ENCODE data around the gene MTAP.

Gene MTAP

GRCh38 chr9:21761309-21761901 lies 41.0 kb upstream of the MTAP start (continued):
- TF ChIP-seq ZNF362 (tag by site-specific recombination; IDR thresholded peaks at IDR 0.05), result no peak
- TF ChIP-seq ZNF777 (tag by site-specific recombination; IDR thresholded peaks at IDR 0.05; ENCODE audit: borderline replicate concordance), result no peak

- Histone ChIP-seq H3K4me3 (ENCODE audit: low read depth, low read length) (no peak overlapping the region), H3K4me1 (ENCODE audit: control insufficient read depth, insufficient read depth, low read length) (no peaks in the 10 kb centered on the region), H3K27ac (ENCODE audit: extremely low read depth, low read depth, low read length) (no peak overlapping the region), H3K9me3 (ENCODE audit: control insufficient read depth, insufficient read depth, low read depth, low read length) (no peaks in the 10 kb centered on the region), H3K36me3 (ENCODE audit: control insufficient read depth in 2 of 2, insufficient read depth in 1 of 2, low read length in 2 of 2) (no peaks in the 10 kb centered on the region)
- ChIA-PET CTCF (interaction anchor here (1.0 kb wide), 1 partner anchor 9 kb away, joined by 3 read pairs; no protein-coding TSS in a partner anchor), POLR2A (no interaction called here)
- TF ChIP-seq ZNF747 (tag by site-specific recombination; IDR thresholded peaks at IDR 0.05) (no peak), ZNF624 (tag by site-specific recombination; IDR thresholded peaks at IDR 0.05) (no peak), WT1 (tag by site-specific recombination; IDR thresholded peaks at IDR 0.05) (no peak), ZNF626 (tag by site-specific recombination; IDR thresholded peaks at IDR 0.05) (no peak), KLF7 (tag by site-specific recombination; IDR thresholded peaks at IDR 0.05; ENCODE audit: borderline replicate concordance) (no peak), ZNF596 (tag by site-specific recombination; IDR thresholded peaks at IDR 0.05) (no peak), ZNF530 (tag by site-specific recombination; IDR thresholded peaks at IDR 0.05; ENCODE audit: low read depth) (no peak), ZBTB1 (tag by site-specific recombination; IDR thresholded peaks at IDR 0.05) (no peak), ZNF677 (tag by site-specific recombination; IDR thresholded peaks at IDR 0.05) (no peak), ZNF571 (tag by site-specific recombination; IDR thresholded peaks at IDR 0.05) (no peak)
Observed at GRCh38 chr9:21762064-21762463, 40.4 kb upstream of the MTAP start.

GRCh38 chr9:21764846-21765245 lies 37.6 kb upstream of the MTAP start:
- Histone ChIP-seq H3K4me3 (ENCODE audit: low read depth, low read length) (no peak overlapping the region), H3K4me1 (ENCODE audit: control insufficient read depth, insufficient read depth, low read length) (no peaks in the 10 kb centered on the region), H3K9me3 (ENCODE audit: control insufficient read depth, insufficient read depth, low read depth, low read length) (no peaks in the 10 kb centered on the region), H3K27ac (ENCODE audit: extremely low read depth, low read depth, low read length) (no peak overlapping the region), H3K36me3 (ENCODE audit: control insufficient read depth in 2 of 2, insufficient read depth in 1 of 2, low read length in 2 of 2) (no peaks in the 10 kb centered on the region)
- POLR2A ChIA-PET, result no interaction called here
- no peak for TF ChIP-seq YY2 (tag by site-specific recombination; IDR thresholded peaks at IDR 0.05)
- no peak for TF ChIP-seq ZNF26 (tag by site-specific recombination; IDR thresholded peaks at IDR 0.05)
- TF ChIP-seq ZNF585B (tag by site-specific recombination; IDR thresholded peaks at IDR 0.05), result no peak
- CTCF ChIA-PET, result interaction anchor here (0.7 kb wide), 1 partner anchor 63 kb away, joined by 4 read pairs; no protein-coding TSS in a partner anchor

- ChIA-PET CTCF (interaction anchor here (0.6 kb wide), 1 partner anchor 441 kb away, joined by 4 read pairs; no protein-coding TSS in a partner anchor), POLR2A (no interaction called here)
- Histone ChIP-seq H3K36me3 (ENCODE audit: control insufficient read depth in 2 of 2, insufficient read depth in 1 of 2, low read length in 2 of 2) (no peaks in the 10 kb centered on the region), H3K4me3 (ENCODE audit: low read depth, low read length) (no peak overlapping the region), H3K9me3 (ENCODE audit: control insufficient read depth, insufficient read depth, low read depth, low read length) (no peaks in the 10 kb centered on the region), H3K27ac (ENCODE audit: extremely low read depth, low read depth, low read length) (no peak overlapping the region), H3K4me1 (ENCODE audit: control insufficient read depth, insufficient read depth, low read length) (no peaks in the 10 kb centered on the region; the same call in 1 of the 2 replicates)
- TF ChIP-seq ZNF416 (tag by site-specific recombination; IDR thresholded peaks at IDR 0.05) (no peak), ZNF48 (tag by site-specific recombination; IDR thresholded peaks at IDR 0.05) (no peak), ZNF488 (tag by site-specific recombination; IDR thresholded peaks at IDR 0.05) (no peak)
Observed at GRCh38 chr9:21766096-21766495, 36.3 kb upstream of the MTAP start.
